Hypothalamus (tissue), 51 donors: ENCODE measurements around the gene ZNF568.

Source experiments
- DNase-seq, 51 donors: peaks; one replicate each; lab custom pipeline; 2025; lab: John Stamatoyannopoulos, UW

ZNF568 gene

GRCh38 chr19:36915992-36916830 lies at the start of gene ZNF568, which contains the start of gene ZNF829:
Gene ZNF568 (plus strand): TSS chr19:36916332. CDS start chr19:36922771, 6,439 bp downstream.
Gene ZNF829 (minus strand): TSS chr19:36916291. CDS start chr19:36915167, 1,124 bp downstream.
- DNase-seq = peak; percentile 62 to 97 (median 87)

- DNase-seq = no peak
These were observed 38.9 kb upstream of the ZNF568 start for GRCh38 chr19:36876993-36877938.

- DNase-seq = no peak
These were observed 24.3 kb upstream of the ZNF568 start for GRCh38 chr19:36891768-36892357.

- DNase-seq = no peak
These were observed 21.2 kb upstream of the ZNF568 start for GRCh38 chr19:36894849-36895383.

- no peak for DNase-seq
These were observed 17.7 kb upstream of the ZNF568 start for GRCh38 chr19:36898422-36898821.

GRCh38 chr19:36916991-36917390 lies 859 bp downstream of the ZNF568 start:
- peak in 17 of 51 donors; percentile 0 to 37 (median 4) for DNase-seq

GRCh38 chr19:36918090-36918489 lies 2.0 kb downstream of the ZNF568 start:
- DNase-seq = no peak

GRCh38 chr19:36931684-36932083 lies 15.6 kb downstream of the ZNF568 start:
- DNase-seq = no peak

GRCh38 chr19:36939153-36939552 lies 23.0 kb downstream of the ZNF568 start:
- no peak for DNase-seq

GRCh38 chr19:36950335-36951119 lies 34.4 kb downstream of the ZNF568 start:
- no peak for DNase-seq

GRCh38 chr19:36962346-36962745 lies 46.2 kb downstream of the ZNF568 start:
- DNase-seq = no peak

- DNase-seq = no peak
These were observed 47.1 kb downstream of the ZNF568 start for GRCh38 chr19:36963280-36963679.

- peak in 9 of 51 donors; percentile 8 to 43 (median 20) for DNase-seq
These were observed 56.4 kb downstream of the ZNF568 start for GRCh38 chr19:36972571-36972970.

- DNase-seq = peak; percentile 27 to 91 (median 77)
These were observed 57.1 kb downstream of the ZNF568 start for GRCh38 chr19:36973021-36973843.

- no peak for DNase-seq
These were observed 57.7 kb downstream of the ZNF568 start for GRCh38 chr19:36973844-36974195.

- no peak for DNase-seq
These were observed 70.0 kb downstream of the ZNF568 start for GRCh38 chr19:36986131-36986530.

- DNase-seq = no peak
These were observed 70.5 kb downstream of the ZNF568 start for GRCh38 chr19:36986601-36987000.

GRCh38 chr19:36987091-36987490 lies 71.0 kb downstream of the ZNF568 start:
- DNase-seq = no peak
